ENCODE results near the gene KPNA2.
"Not testable (repeated sequence)": the region's sequence is repeated elsewhere in the genome, so short reads cannot be mapped to it uniquely, and the experiment has no call there.

KPNA2 gene

DNA sequence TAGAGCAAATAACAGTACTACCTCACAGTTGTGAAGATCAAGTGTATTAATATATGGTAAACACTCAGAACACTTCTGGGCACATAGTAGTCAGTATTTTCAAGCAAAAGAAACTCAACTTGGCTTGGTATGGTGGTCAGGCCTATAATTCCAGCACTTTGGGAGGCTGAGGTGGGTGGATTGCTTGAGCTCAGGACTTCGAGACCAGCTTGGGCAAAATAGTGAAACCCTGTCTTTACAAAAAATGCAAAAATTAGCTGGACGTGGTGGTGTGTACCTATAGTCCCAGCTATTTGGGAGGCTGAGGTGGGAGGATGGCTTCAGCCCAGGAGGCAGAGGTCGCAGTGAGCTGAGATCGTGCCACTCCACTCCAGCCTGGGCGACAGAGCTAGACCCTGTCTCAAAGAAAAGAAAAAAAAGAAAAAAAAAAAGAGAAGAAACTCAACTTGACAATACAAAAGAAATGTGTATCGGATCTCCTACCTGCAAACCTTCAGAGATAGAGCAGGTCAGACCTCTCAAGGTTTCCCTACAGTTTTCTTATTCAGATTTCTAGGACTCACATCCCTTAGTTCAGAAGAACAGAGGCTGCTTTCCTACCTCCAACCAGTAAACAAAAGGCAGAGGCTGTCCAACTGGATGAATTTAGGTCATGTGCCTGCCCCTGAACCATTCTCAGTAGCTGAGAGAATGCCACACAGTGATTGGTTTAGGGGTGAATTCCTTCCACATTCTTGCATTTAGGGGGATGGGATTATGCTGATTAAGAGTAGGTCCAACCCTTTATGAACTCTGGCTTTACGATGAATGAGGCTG is 1.7 kb upstream of the KPNA2 start:
- H3K27me3 ChIP-seq, result no peaks in the 10 kb centered on the region
- H3K4me3 ChIP-seq (ENCODE audit: low read depth, low read length), result no peak overlapping the region
- no peaks in the 10 kb centered on the region for H3K9me3 ChIP-seq
- H3K36me3 ChIP-seq, result peaks cover 24% of the 10 kb centered on the region
- no peak for DNase-seq
- TF ChIP-seq, protein P1, sequence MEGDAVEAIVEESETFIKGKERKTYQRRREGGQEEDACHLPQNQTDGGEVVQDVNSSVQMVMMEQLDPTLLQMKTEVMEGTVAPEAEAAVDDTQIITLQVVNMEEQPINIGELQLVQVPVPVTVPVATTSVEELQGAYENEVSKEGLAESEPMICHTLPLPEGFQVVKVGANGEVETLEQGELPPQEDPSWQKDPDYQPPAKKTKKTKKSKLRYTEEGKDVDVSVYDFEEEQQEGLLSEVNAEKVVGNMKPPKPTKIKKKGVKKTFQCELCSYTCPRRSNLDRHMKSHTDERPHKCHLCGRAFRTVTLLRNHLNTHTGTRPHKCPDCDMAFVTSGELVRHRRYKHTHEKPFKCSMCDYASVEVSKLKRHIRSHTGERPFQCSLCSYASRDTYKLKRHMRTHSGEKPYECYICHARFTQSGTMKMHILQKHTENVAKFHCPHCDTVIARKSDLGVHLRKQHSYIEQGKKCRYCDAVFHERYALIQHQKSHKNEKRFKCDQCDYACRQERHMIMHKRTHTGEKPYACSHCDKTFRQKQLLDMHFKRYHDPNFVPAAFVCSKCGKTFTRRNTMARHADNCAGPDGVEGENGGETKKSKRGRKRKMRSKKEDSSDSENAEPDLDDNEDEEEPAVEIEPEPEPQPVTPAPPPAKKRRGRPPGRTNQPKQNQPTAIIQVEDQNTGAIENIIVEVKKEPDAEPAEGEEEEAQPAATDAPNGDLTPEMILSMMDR (IDR thresholded peaks at IDR 0.05; ENCODE audit: low read depth, low read length), result no peak
- H3K4me1 ChIP-seq, result no peaks in the 10 kb centered on the region; the same call in 1 of the 2 replicates

DNA sequence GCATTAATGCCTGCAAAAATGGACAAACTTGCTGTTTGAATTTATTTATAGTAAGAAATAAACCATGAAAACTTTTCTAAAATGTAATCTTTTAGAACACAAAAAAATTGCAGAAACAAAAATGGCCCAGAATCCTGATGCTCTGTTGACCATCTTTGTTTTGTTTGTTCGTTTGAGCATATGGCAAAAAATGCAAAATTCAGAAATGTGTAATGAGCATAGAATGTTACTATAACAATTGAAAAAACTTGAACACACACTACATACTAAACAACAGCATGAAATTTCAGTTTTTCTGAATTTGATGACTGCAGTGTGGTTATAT is 1.1 kb upstream of the KPNA2 start:
- H3K27me3 ChIP-seq, result no peaks in the 10 kb centered on the region
- H3K4me3 ChIP-seq (ENCODE audit: low read depth, low read length), result no peak overlapping the region
- H3K36me3 ChIP-seq, result peaks cover 30% of the 10 kb centered on the region
- H3K4me1 ChIP-seq, result no peaks in the 10 kb centered on the region; the same call in 1 of the 2 replicates
- no peak for DNase-seq
- TF ChIP-seq, protein P1 (IDR thresholded peaks at IDR 0.05; ENCODE audit: low read depth, low read length), result no peak
- no peaks in the 10 kb centered on the region for H3K9me3 ChIP-seq

DNA sequence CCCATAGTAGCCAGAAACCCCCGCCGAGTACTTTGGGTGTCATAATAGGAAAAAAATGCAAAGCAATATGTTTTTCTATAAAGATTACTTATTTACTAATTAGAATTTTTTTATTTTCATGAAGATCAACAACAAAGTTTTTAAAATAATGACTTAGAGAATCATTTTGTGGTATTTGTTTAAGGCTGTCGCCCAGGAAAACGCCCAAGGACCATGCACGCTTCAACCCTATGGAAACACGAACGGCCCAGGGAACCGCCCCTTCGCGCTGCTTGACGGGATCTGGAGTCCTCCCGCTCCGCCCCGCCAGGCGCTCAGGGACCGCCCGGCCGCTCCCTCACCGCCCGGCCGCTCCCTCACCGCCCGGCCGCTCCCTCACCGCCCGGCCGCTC is 408 bp upstream of the KPNA2 start:
- DNase-seq, result peak; percentile 97
- no peaks in the 10 kb centered on the region for H3K27me3 ChIP-seq
- H3K4me3 ChIP-seq (ENCODE audit: low read depth, low read length), result peak overlapping the region; percentile 45
- no peaks in the 10 kb centered on the region; the same call in 1 of the 2 replicates for H3K4me1 ChIP-seq
- no peaks in the 10 kb centered on the region for H3K9me3 ChIP-seq
- TF ChIP-seq, protein P1 (IDR thresholded peaks at IDR 0.05; ENCODE audit: low read depth, low read length), result no peak
- H3K36me3 ChIP-seq, result peaks cover 37% of the 10 kb centered on the region

DNA sequence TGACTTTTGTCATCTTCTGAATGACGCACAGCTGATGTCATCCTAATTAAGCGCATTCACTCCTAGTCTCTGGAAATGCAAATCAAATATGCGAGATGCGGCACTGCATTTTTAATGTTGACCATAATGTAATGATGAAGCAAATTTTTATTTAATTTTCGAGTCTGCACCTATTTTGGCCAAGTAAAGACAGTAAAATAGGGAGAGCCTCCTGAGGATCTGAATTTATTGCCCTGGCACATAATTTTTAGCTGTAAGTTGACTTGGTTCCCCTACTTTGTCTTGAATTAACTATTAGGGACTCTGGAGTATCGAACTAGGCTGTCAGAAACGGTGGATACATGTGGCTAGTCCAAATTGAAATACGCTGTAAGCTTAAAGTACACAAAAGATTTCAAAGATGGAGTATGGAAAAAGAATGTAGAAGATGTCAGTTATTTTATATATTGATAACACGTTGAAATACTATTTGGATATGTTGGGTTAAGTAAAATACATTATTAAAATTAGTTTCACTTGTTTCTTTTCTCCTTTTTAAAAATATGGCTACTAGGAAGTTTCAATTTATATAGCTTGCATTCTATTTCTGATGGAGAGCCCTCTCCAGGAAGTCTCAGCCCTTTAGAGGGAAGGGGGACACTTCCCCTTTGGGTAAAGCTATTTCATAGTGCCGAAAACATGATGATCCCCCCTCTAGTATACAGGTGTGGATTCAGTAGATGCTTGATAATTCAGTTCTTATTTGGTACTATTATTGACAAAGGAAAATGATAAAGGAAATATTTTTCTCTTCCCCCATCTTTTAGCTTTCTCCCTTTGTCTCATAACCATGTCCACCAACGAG is 991 bp downstream of the KPNA2 start:
- DNase-seq, result no peak
- H3K27me3 ChIP-seq, result no peaks in the 10 kb centered on the region
- no peaks in the 10 kb centered on the region for H3K9me3 ChIP-seq
- H3K4me1 ChIP-seq, result no peaks in the 10 kb centered on the region; the same call in 1 of the 2 replicates
- peak overlapping the region; percentile 98 for H3K4me3 ChIP-seq (ENCODE audit: low read depth, low read length)
- peaks cover 51% of the 10 kb centered on the region for H3K36me3 ChIP-seq
- TF ChIP-seq, protein P1 (IDR thresholded peaks at IDR 0.05; ENCODE audit: low read depth, low read length), result no peak

DNA sequence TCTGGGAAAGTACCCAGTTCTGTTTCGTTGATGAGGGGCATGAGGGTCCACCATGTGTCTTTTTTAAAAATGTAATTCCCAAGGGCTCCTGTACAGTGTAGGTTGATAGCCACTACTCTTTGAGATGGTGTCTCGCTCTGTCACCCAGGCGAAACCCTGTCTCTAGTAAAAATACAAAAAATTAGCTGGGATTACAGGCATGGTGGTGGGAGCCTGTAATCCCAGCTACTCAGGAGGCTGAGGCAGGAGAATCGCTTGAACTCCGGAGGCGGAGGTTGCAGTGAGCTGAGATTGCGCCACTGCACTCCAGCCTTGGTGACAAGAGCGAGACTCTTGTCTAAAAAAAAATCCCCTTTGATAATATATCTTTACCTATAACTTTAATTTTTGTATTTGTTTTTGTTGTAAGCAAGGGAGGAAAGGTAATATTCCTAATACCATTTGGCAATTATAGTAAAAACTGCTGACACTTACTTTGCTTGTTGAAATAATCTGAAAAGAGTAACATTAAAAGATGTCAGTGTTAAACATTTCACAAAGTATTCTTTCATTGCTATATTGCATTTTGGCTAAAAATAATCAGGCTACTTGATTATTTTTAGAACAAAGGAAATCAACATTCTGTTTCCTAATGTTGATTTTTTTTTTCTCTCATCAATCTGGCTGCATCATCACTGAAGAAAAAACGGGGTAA is 11.8 kb downstream of the KPNA2 start:
- no peaks in the 10 kb centered on the region for H3K9me3 ChIP-seq
- TF ChIP-seq, protein P1 (IDR thresholded peaks at IDR 0.05; ENCODE audit: low read depth, low read length), result no peak
- DNase-seq, result no peak
- peaks cover 53% of the 10 kb centered on the region for H3K36me3 ChIP-seq
- H3K27me3 ChIP-seq, result no peaks in the 10 kb centered on the region
- no peaks in the 10 kb centered on the region for H3K4me1 ChIP-seq
- H3K4me3 ChIP-seq (ENCODE audit: low read depth, low read length), result no peak overlapping the region

DNA sequence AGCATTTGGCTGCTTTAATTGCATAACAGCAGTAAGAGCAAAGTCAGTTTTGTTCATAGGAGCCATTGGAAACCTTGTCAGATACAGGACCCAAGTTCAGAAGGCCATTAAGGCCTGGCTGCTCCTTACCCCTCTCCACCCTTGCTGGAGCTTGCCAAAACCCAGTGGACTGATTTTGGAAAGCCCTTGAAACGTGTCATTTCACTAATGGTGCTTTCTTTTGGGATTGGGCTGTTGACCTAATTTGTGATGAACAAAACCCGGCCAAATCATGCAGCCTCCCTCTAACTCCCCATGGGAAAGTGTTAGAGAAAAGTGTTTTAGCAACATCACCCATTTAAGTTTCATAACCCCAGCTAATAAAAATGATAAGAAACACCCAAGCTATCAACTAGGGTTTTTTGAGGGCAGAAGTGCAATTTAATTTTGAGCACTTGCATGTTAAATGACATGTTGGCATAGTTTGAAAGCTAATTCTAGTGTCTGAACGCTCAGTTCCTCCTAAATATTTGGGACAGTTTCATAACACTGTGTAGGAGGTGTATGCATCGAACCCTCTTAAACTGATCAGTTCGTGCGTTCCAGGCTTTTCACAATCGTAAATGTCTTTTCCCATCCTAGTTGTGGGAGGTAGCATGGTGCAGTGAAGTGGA is 12.5 kb downstream of the KPNA2 start:
- H3K4me3 ChIP-seq (ENCODE audit: low read depth, low read length); H3K4me1 ChIP-seq; H3K27me3 ChIP-seq; H3K9me3 ChIP-seq; DNase-seq: not testable (repeated sequence)
- H3K36me3 ChIP-seq, result peaks cover 45% of the 10 kb centered on the region
